Liver (tissue), 3 donors: Measurements from ENCODE around the gene SYCP1.

ENCODE experiments used
- ATF3 ChIP-seq: IDR thresholded peaks from 2 replicates; pipeline ENCODE4 v1.6.1; 2016; ENCODE audit warnings: antibody characterized with exemption
- EGR1 ChIP-seq, 2 donors: IDR thresholded peaks; 2 replicates each; pipeline ENCODE4 v1.6.1; 2016 to 2018; ENCODE audit warnings: antibody characterized with exemption in 2 of 2, low read depth in 2 of 2
- FOXA1 ChIP-seq: IDR thresholded peaks from 2 replicates; pipeline ENCODE4 v1.6.1; 2016; ENCODE audit warnings: antibody characterized with exemption
- FOXA2 ChIP-seq: IDR thresholded peaks from 2 replicates; pipeline ENCODE4 v1.6.1; 2016; ENCODE audit warnings: antibody characterized with exemption
- GABPA ChIP-seq, 2 donors: IDR thresholded peaks in 1 of 2; conservative IDR thresholded peaks in 1 of 2; 2 replicates each; pipeline ENCODE4 v1.6.1; 2016; ENCODE audit warnings: antibody characterized with exemption in 2 of 2, mild to moderate bottlenecking in 1 of 2, moderate library complexity in 1 of 2
- JUND ChIP-seq, 2 donors: IDR thresholded peaks; 2 replicates each; pipeline ENCODE4 v1.6.1; 2016; ENCODE audit warnings: antibody characterized with exemption in 2 of 2
- MAX ChIP-seq: IDR thresholded peaks from 2 replicates; pipeline ENCODE4 v1.6.1; 2016; ENCODE audit warnings: antibody characterized with exemption
- RAD21 ChIP-seq, 2 donors: IDR thresholded peaks; 2 replicates each; pipeline ENCODE4 v1.6.1; 2016; ENCODE audit warnings: antibody characterized with exemption in 2 of 2, mild to moderate bottlenecking in 2 of 2
- TAF1 ChIP-seq: conservative IDR thresholded peaks from 2 replicates; pipeline ENCODE4 v1.6.1; 2016; ENCODE audit warnings: antibody characterized with exemption, mild to moderate bottlenecking
- YY1 ChIP-seq: IDR thresholded peaks from 2 replicates; pipeline ENCODE4 v1.6.1; 2016; ENCODE audit warnings: antibody characterized with exemption, mild to moderate bottlenecking
- ZBTB33 ChIP-seq: IDR thresholded peaks from 2 replicates; pipeline ENCODE4 v1.6.1; 2016; ENCODE audit warnings: antibody characterized with exemption
- TF ChIP-seq, protein P1 (sequence below): fragments of 150-350 bp; IDR thresholded peaks from 2 replicates; pipeline ENCODE4 v1.5.1; 2017; ENCODE audit warnings: improper control_type of control experiment, low read depth, low read length; ENCODE audit not compliant: missing input control
- TF ChIP-seq, protein P2 (sequence below): IDR thresholded peaks from 2 replicates; pipeline ENCODE4 v1.6.1; 2016; ENCODE audit warnings: antibody characterized with exemption, mild to moderate bottlenecking
- donor health status: healthy.
- donor health status: healthy.

GRCh38 chr1:114828251-114828650 is 26.4 kb upstream of the SYCP1 start:
- TF ChIP-seq, protein P1, sequence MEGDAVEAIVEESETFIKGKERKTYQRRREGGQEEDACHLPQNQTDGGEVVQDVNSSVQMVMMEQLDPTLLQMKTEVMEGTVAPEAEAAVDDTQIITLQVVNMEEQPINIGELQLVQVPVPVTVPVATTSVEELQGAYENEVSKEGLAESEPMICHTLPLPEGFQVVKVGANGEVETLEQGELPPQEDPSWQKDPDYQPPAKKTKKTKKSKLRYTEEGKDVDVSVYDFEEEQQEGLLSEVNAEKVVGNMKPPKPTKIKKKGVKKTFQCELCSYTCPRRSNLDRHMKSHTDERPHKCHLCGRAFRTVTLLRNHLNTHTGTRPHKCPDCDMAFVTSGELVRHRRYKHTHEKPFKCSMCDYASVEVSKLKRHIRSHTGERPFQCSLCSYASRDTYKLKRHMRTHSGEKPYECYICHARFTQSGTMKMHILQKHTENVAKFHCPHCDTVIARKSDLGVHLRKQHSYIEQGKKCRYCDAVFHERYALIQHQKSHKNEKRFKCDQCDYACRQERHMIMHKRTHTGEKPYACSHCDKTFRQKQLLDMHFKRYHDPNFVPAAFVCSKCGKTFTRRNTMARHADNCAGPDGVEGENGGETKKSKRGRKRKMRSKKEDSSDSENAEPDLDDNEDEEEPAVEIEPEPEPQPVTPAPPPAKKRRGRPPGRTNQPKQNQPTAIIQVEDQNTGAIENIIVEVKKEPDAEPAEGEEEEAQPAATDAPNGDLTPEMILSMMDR = no peak
- no peak for TF ChIP-seq TAF1
- no peak for TF ChIP-seq ZBTB33
- no peak for TF ChIP-seq EGR1 (IDR thresholded peaks at IDR 0.05; ENCODE audit: low read depth in 2 of 2)
- no peak for TF ChIP-seq JUND (IDR thresholded peaks at IDR 0.05)
- TF ChIP-seq ATF3 = no peak
- TF ChIP-seq, protein P2, sequence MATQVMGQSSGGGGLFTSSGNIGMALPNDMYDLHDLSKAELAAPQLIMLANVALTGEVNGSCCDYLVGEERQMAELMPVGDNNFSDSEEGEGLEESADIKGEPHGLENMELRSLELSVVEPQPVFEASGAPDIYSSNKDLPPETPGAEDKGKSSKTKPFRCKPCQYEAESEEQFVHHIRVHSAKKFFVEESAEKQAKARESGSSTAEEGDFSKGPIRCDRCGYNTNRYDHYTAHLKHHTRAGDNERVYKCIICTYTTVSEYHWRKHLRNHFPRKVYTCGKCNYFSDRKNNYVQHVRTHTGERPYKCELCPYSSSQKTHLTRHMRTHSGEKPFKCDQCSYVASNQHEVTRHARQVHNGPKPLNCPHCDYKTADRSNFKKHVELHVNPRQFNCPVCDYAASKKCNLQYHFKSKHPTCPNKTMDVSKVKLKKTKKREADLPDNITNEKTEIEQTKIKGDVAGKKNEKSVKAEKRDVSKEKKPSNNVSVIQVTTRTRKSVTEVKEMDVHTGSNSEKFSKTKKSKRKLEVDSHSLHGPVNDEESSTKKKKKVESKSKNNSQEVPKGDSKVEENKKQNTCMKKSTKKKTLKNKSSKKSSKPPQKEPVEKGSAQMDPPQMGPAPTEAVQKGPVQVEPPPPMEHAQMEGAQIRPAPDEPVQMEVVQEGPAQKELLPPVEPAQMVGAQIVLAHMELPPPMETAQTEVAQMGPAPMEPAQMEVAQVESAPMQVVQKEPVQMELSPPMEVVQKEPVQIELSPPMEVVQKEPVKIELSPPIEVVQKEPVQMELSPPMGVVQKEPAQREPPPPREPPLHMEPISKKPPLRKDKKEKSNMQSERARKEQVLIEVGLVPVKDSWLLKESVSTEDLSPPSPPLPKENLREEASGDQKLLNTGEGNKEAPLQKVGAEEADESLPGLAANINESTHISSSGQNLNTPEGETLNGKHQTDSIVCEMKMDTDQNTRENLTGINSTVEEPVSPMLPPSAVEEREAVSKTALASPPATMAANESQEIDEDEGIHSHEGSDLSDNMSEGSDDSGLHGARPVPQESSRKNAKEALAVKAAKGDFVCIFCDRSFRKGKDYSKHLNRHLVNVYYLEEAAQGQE = no peak
- no peak for TF ChIP-seq FOXA1
- no peak for TF ChIP-seq FOXA2
- TF ChIP-seq RAD21 (IDR thresholded peaks at IDR 0.05) = no peak
- no peak for TF ChIP-seq MAX
- no peak for TF ChIP-seq YY1
- no peak for TF ChIP-seq GABPA (IDR thresholded peaks at IDR 0.05 in 1 of 2, conservative IDR thresholded peaks at IDR 0.05 in 1 of 2)
